Loucy (cell line): ENCODE measurements around the gene HLF.

Experiments
- EZH2phosphoT487 ChIP-seq: fragments of 200-600 bp; IDR thresholded peaks from 2 replicates; pipeline ENCODE4 v1.6.1; 2018; ENCODE audit warnings: antibody characterized with exemption, mild to moderate bottlenecking, moderate library complexity, borderline replicate concordance
- TF ChIP-seq, protein P1 (sequence below): fragments of 200-600 bp; sonication (generic); conservative IDR thresholded peaks from 2 replicates; pipeline ENCODE4 v1.5.1; 2014; ENCODE audit warnings: mild to moderate bottlenecking, antibody characterized with exemption, low read length

GRCh38 chr17:55263569-55264277, 1.0 kb upstream of the HLF start:
- TF ChIP-seq, protein P1, sequence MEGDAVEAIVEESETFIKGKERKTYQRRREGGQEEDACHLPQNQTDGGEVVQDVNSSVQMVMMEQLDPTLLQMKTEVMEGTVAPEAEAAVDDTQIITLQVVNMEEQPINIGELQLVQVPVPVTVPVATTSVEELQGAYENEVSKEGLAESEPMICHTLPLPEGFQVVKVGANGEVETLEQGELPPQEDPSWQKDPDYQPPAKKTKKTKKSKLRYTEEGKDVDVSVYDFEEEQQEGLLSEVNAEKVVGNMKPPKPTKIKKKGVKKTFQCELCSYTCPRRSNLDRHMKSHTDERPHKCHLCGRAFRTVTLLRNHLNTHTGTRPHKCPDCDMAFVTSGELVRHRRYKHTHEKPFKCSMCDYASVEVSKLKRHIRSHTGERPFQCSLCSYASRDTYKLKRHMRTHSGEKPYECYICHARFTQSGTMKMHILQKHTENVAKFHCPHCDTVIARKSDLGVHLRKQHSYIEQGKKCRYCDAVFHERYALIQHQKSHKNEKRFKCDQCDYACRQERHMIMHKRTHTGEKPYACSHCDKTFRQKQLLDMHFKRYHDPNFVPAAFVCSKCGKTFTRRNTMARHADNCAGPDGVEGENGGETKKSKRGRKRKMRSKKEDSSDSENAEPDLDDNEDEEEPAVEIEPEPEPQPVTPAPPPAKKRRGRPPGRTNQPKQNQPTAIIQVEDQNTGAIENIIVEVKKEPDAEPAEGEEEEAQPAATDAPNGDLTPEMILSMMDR: no peak
- no peak for TF ChIP-seq EZH2phosphoT487
